Measurements from ENCODE around the gene RPS19. TPM values are rescaled to one million over a fixed set of nuclear protein-coding genes. Genes with fewer than 3 reads are reported as not detected.

Gene RPS19
- total and polyA plus RNA-seq, 10 of the 15 experiments (the other 5 are each of a cell fraction or from before 2014, with no cell fraction given): 2,615 to 5,578 (median 4,127) TPM

GRCh38 chr19:41871573-41872383, 11.7 kb downstream of the RPS19 start:
- no TSS peak for BruUV-seq (replicated peaks)
- H3K9me3 ChIP-seq (replicated peaks; ENCODE audit: control insufficient read depth, insufficient read depth, low read length): no peaks in the 10 kb centered on the region
- H3K4me1 ChIP-seq (ENCODE audit: control insufficient read depth, insufficient read depth, low read length): peaks cover 78% of the 10 kb centered on the region
- peaks cover 27% of the 10 kb centered on the region for H3K79me2 ChIP-seq (ENCODE audit: control insufficient read depth, insufficient read depth, low read length)
- intact Hi-C loops (cut with micrococcal nuclease; ENCODE audit: unreplicated experiment) (no loop called here), in situ Hi-C loops (cut with MboI) (loop anchor here (5.0 kb wide), 1 partner anchor 76 kb away; no protein-coding TSS in a partner anchor)
- SMC1A ChIA-PET (ENCODE audit: uncharacterized antibody, unreplicated experiment): interaction anchor here (1.2 to 8.2 kb wide), 8 partner anchors 9 to 86 kb away, joined by 5 to 57 read pairs (median 18); partner anchors contain the start of gene RPS19
- CTCF ChIA-PET: interaction anchor here (1.8 to 9.0 kb wide), 9 partner anchors 8 to 86 kb away, joined by 5 to 136 read pairs (median 28); partner anchors contain the start of genes ARHGEF1, ERFL, RABAC1 and RPS19
- peak overlapping the region; percentile 10 for H3K4me2 ChIP-seq (ENCODE audit: control insufficient read depth, insufficient read depth)
- DNase-seq (ENCODE audit: low read depth, low spot score): peak; percentile 80
- peak overlapping the region; percentile 72 for H3K27ac ChIP-seq (ENCODE audit: control insufficient read depth, insufficient read depth)
- peak; percentile 72 for ATAC-seq
- peak overlapping the region; percentile 45; the same call in 1 of the 2 replicates for H3K9ac ChIP-seq (ENCODE audit: control insufficient read depth, insufficient read depth, low read length)
- H3K36me3 ChIP-seq (ENCODE audit: control insufficient read depth in 2 of 2, insufficient read depth in 2 of 2, low read length in 1 of 2): peaks cover 21% of the 10 kb centered on the region in 2 experiments
- POLR2A ChIA-PET: interaction anchor here (1.6 to 6.6 kb wide), 4 partner anchors 9 to 74 kb away, joined by 4 to 90 read pairs (median 30); partner anchors contain the start of gene RPS19
- no peak overlapping the region for H2AFZ ChIP-seq (ENCODE audit: control insufficient read depth, low read depth, low read length)
- H4K20me1 ChIP-seq (ENCODE audit: control insufficient read depth, insufficient read depth): peaks cover 11% of the 10 kb centered on the region
- no peaks in the 10 kb centered on the region for H3K27me3 ChIP-seq (replicated peaks in 1 of 2; ENCODE audit: control insufficient read depth in 2 of 2, insufficient read depth in 2 of 2, low read length in 1 of 2)
- peak; percentile 52 for FAIRE-seq
- RAD21 ChIA-PET (ENCODE audit: unreplicated experiment): interaction anchor here (1.3 to 8.7 kb wide), 7 partner anchors 12 to 87 kb away, joined by 3 to 120 read pairs (median 13); partner anchors contain the start of genes ARHGEF1, RABAC1 and RPS19
- H3K4me3 ChIP-seq: no peak overlapping the region; the same call in 1 of the 2 replicates
- under 1% methylated on average over 16 of the region's 16 CpGs for WGBS (ENCODE audit: insufficient coverage, insufficient replicate concordance, low lambda C conversion rate, missing lambda C conversion rate)
- TF ChIP-seq IKZF1 (conservative IDR thresholded peaks at IDR 0.05): peak; percentile 99
- no peak for TF ChIP-seq MYC (IDR thresholded peaks at IDR 0.05; ENCODE audit: insufficient read depth, insufficient read length, insufficient replicate concordance, low read length, severe bottlenecking)
- peak; percentile 71; the same call in 1 of the 2 replicates for TF ChIP-seq TCF3 (IDR thresholded peaks at IDR 0.05; ENCODE audit: borderline replicate concordance, insufficient read depth, low read depth, low read length)
- TF ChIP-seq IRF3 (IDR thresholded peaks at IDR 0.05): no peak
- TF ChIP-seq ZBTB33 (IDR thresholded peaks at IDR 0.05): no peak
- no peak for TF ChIP-seq RCOR1 (conservative IDR thresholded peaks at IDR 0.05; ENCODE audit: low read depth, low read length)
- no peak for TF ChIP-seq NFXL1 (IDR thresholded peaks at IDR 0.05; ENCODE audit: borderline replicate concordance)
- peak; percentile 49 for TF ChIP-seq FOXM1 (IDR thresholded peaks at IDR 0.05; ENCODE audit: low read depth, low read length)
- TF ChIP-seq FOXK2 (IDR thresholded peaks at IDR 0.05): no peak
- TF ChIP-seq STAT1 (conservative IDR thresholded peaks at IDR 0.05): no peak
- TF ChIP-seq CBFB (IDR thresholded peaks at IDR 0.05; ENCODE audit: low read depth): no peak; the same call in 1 of the 2 replicates
- TF ChIP-seq, protein P1, sequence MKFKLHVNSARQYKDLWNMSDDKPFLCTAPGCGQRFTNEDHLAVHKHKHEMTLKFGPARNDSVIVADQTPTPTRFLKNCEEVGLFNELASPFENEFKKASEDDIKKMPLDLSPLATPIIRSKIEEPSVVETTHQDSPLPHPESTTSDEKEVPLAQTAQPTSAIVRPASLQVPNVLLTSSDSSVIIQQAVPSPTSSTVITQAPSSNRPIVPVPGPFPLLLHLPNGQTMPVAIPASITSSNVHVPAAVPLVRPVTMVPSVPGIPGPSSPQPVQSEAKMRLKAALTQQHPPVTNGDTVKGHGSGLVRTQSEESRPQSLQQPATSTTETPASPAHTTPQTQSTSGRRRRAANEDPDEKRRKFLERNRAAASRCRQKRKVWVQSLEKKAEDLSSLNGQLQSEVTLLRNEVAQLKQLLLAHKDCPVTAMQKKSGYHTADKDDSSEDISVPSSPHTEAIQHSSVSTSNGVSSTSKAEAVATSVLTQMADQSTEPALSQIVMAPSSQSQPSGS (IDR thresholded peaks at IDR 0.05; ENCODE audit: low read length): peak; percentile 56
- no peak for TF ChIP-seq ZNF622 (IDR thresholded peaks at IDR 0.05)
- 0 out of 2 replicates have a peak, but pooled peaks have one; percentile 24 for TF ChIP-seq RB1 (IDR thresholded peaks at IDR 0.05; ENCODE audit: borderline replicate concordance)
- TF ChIP-seq SMAD5 (IDR thresholded peaks at IDR 0.05; ENCODE audit: low read depth): peak; percentile 17

All from GM12878 (cell line).